Osteoblast (primary cell): ENCODE results near the gene TRIM56. TPM values are rescaled to one million over a fixed set of nuclear protein-coding genes. Genes with fewer than 3 reads are reported as not detected.
"Not testable (repeated sequence)": the region's sequence is repeated elsewhere in the genome, so short reads cannot be mapped to it uniquely, and the experiment has no call there.

Experiments used
- DNase-seq: peaks from one replicate; pipeline ENCODE4 v3.0.0; 2011; ENCODE audit warnings: low spot score, mixed read lengths; ENCODE audit not compliant: insufficient read length; ENCODE audit errors: missing footprints
- H2AFZ ChIP-seq: 2 replicates; pipeline ENCODE4 v1.6.0; 2011; ENCODE audit warnings: mild to moderate bottlenecking, low read length
- H3K27ac ChIP-seq: 2 replicates; pipeline ENCODE4 v1.5.1; 2011; ENCODE audit warnings: mild to moderate bottlenecking, low read depth, low read length, moderate library complexity
- H3K27me3 ChIP-seq: 2 replicates; pipeline ENCODE4 v1.6.0; 2012; ENCODE audit warnings: mild to moderate bottlenecking, control low read depth, inconsistent platforms, low read length, moderate library complexity; ENCODE audit not compliant: insufficient read depth
- H3K36me3 ChIP-seq: 2 replicates; pipeline ENCODE4 v1.5.1; 2011; ENCODE audit warnings: mild to moderate bottlenecking, low read length, control low read depth, moderate library complexity; ENCODE audit not compliant: insufficient read depth
- H3K4me1 ChIP-seq: 2 replicates; pipeline ENCODE4 v1.5.1; 2011; ENCODE audit warnings: mild to moderate bottlenecking, low read length, control low read depth, moderate library complexity; ENCODE audit not compliant: insufficient read depth
- H3K4me2 ChIP-seq: 2 replicates; pipeline ENCODE4 v1.6.0; 2011; ENCODE audit warnings: mild to moderate bottlenecking, low read length; ENCODE audit not compliant: insufficient read depth
- H3K4me3 ChIP-seq: fragments of 200-600 bp; sonication (generic); 3 replicates; pipeline ENCODE4 v1.5.1; 2012; ENCODE audit warnings: mild to moderate bottlenecking, low read length, inconsistent platforms; ENCODE audit not compliant: insufficient read depth
- H3K79me2 ChIP-seq: 2 replicates; pipeline ENCODE4 v1.6.0; 2012; ENCODE audit warnings: mild to moderate bottlenecking, low read length, control low read depth, inconsistent platforms; ENCODE audit not compliant: insufficient read depth
- H3K9me3 ChIP-seq: 2 replicates; pipeline ENCODE4 v1.5.1; 2011; ENCODE audit warnings: low read depth, low read length, control low read depth
- H4K20me1 ChIP-seq: 2 replicates; pipeline ENCODE4 v1.6.0; 2012; ENCODE audit warnings: mild to moderate bottlenecking, low read length, control low read depth; ENCODE audit not compliant: insufficient read depth
- CTCF ChIP-seq: IDR thresholded peaks from 2 replicates; pipeline ENCODE4 v1.5.1; 2011; ENCODE audit warnings: mild to moderate bottlenecking, low read depth, low read length, moderate library complexity; ENCODE audit errors: extremely low read depth
- total RNA-seq: library from RNA; depleted of rRNA; stranded (reverse); fragments of >200 nt; gene quantifications from 2 replicates; pipeline ENCODE4 v1.2.3, GENCODE V29; 2012

The TRIM56 gene
- total RNA-seq, 1 donor: 13.8 TPM

GRCh38 chr7:101066833-101067177 is 18.5 kb upstream of the TRIM56 start:
- no peak for TF ChIP-seq CTCF
- Histone ChIP-seq H3K4me3 (no peak overlapping the region), H3K36me3 (no peaks in the 10 kb centered on the region), H3K4me2 (no peak overlapping the region), H3K9me3 (no peaks in the 10 kb centered on the region), H3K79me2 (no peaks in the 10 kb centered on the region), H3K27me3 (peaks cover 10% of the 10 kb centered on the region), H4K20me1 (no peaks in the 10 kb centered on the region), H2AFZ (no peak overlapping the region), H3K4me1 (no peaks in the 10 kb centered on the region), H3K27ac (no peak overlapping the region)
- DNase-seq: no peak

DNA sequence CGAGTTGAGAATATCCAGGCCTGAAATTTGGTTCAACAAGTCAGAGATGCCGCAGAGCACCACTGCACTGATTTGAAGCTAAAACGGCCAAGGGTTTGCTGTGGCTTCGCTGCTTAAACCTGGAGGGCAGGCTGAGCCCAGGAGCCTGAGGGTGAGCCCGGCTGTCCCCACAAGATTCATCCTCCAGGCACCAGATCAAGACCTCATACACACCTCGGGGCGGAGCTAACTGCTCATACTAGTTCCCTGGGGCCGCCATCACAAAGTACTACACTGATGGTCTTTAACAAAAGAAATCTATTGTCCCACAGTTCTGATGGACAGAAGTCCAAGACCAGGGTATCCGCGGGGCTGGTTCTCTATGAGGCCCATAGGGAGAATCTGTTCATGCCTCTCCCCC is 16.9 kb upstream of the TRIM56 start:
- Histone ChIP-seq H3K4me3 (no peak overlapping the region), H3K36me3 (no peaks in the 10 kb centered on the region), H3K4me2 (no peak overlapping the region), H3K27ac (no peak overlapping the region), H3K79me2 (no peaks in the 10 kb centered on the region), H4K20me1 (no peaks in the 10 kb centered on the region), H3K9me3 (no peaks in the 10 kb centered on the region), H3K4me1 (no peaks in the 10 kb centered on the region), H3K27me3 (peaks cover 14% of the 10 kb centered on the region), H2AFZ (no peak overlapping the region)
- no peak for TF ChIP-seq CTCF
- no peak for DNase-seq

DNA sequence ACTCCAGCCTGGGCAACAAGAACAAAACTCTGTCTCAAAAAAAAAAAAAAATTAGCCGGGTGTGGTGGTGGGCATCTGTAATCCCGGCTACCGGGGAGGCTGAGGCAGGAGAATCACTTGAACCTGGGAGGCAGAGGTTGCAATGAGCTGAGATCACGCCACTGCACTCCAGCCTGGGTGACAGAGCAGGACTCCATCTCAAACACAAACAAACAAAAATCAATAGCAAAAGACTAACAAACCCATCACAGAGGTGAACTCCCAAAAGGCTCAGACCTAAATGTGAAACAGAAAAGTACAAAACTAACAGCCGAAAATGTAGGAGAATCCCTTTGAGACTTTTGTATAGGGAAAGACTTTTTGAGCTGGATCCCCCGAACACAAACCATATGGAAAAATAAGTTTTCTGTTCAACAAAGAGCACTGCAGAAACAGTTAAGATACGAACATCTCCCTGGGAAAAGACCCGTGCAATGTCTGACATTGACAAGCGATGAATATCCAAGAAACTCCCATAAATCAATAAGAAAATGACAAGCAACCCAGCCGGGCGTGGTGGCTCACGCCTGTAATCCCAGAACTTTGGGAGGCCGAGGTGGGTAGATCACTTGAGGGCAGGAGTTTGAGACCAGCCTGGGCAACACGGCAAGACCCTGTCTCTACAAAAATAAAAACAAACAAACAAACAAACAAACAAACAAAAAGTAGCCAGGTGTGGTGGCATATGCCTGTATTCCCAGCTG is 13.7 kb upstream of the TRIM56 start:
- H3K4me3 ChIP-seq, H3K27ac ChIP-seq, H4K20me1 ChIP-seq, H3K4me1 ChIP-seq, DNase-seq, H3K79me2 ChIP-seq, H3K9me3 ChIP-seq, H3K4me2 ChIP-seq, H2AFZ ChIP-seq, H3K36me3 ChIP-seq: not testable (repeated sequence)
- peaks cover 12% of the 10 kb centered on the region for H3K27me3 ChIP-seq

GRCh38 chr7:101075646-101076045 is 9.6 kb upstream of the TRIM56 start:
- TF ChIP-seq CTCF: no peak
- Histone ChIP-seq H3K4me3 (no peak overlapping the region), H4K20me1 (no peaks in the 10 kb centered on the region), H2AFZ (no peak overlapping the region), H3K27ac (no peak overlapping the region), H3K27me3 (peaks cover 9% of the 10 kb centered on the region), H3K9me3 (no peaks in the 10 kb centered on the region), H3K4me1 (no peaks in the 10 kb centered on the region), H3K36me3 (no peaks in the 10 kb centered on the region), H3K4me2 (no peak overlapping the region), H3K79me2 (no peaks in the 10 kb centered on the region)
- no peak for DNase-seq

GRCh38 chr7:101076183-101076582 is 9.1 kb upstream of the TRIM56 start:
- H3K4me3 ChIP-seq, H2AFZ ChIP-seq, H3K36me3 ChIP-seq, H3K79me2 ChIP-seq, H3K4me1 ChIP-seq, H3K9me3 ChIP-seq, H4K20me1 ChIP-seq, H3K27ac ChIP-seq, H3K4me2 ChIP-seq, DNase-seq, H3K27me3 ChIP-seq: not testable (repeated sequence)
